WTC11 (cell line): ENCODE measurements around the gene PTCH1.

Source experiments
- FOXP1 ChIP-seq: sonication (generic); formaldehyde crosslinking; IDR thresholded peaks from 2 replicates; pipeline ENCODE4 v1.8.0; 2022; ENCODE audit warnings: missing genetic modification reagents, mild to moderate bottlenecking, moderate library complexity, borderline replicate concordance
- JUN ChIP-seq: sonication (generic); formaldehyde crosslinking; IDR thresholded peaks from 2 replicates; pipeline ENCODE4 v1.8.0; 2023; ENCODE audit warnings: mild to moderate bottlenecking, missing genetic modification reagents
- NR1H2 ChIP-seq: sonication (generic); formaldehyde crosslinking; IDR thresholded peaks from 2 replicates; pipeline ENCODE4 v1.9.0; 2021; ENCODE audit warnings: mild to moderate bottlenecking, moderate library complexity, missing genetic modification reagents
- RELA ChIP-seq: sonication (generic); formaldehyde crosslinking; IDR thresholded peaks from 2 replicates; pipeline ENCODE4 v1.8.1; 2022; ENCODE audit warnings: missing genetic modification reagents, mild to moderate bottlenecking, borderline replicate concordance
- ZBTB21 ChIP-seq: sonication (generic); formaldehyde crosslinking; IDR thresholded peaks from 2 replicates; pipeline ENCODE4 v1.8.1; 2023; ENCODE audit warnings: mild to moderate bottlenecking, missing genetic modification reagents, borderline replicate concordance
- TF ChIP-seq, protein P1 (sequence below): sonication (generic); formaldehyde crosslinking; IDR thresholded peaks from 2 replicates; pipeline ENCODE4 v1.8.0; 2022; ENCODE audit warnings: mild to moderate bottlenecking, missing genetic modification reagents
- TF ChIP-seq, protein P2 (sequence below): fragments of 200-600 bp; IDR thresholded peaks from 2 replicates; pipeline ENCODE4 v1.8.0; 2022; ENCODE audit warnings: antibody characterized with exemption
- TF ChIP-seq, protein P3 (sequence below): sonication (generic); formaldehyde crosslinking; IDR thresholded peaks from 2 replicates; pipeline ENCODE4 v1.8.1; 2022; ENCODE audit warnings: mild to moderate bottlenecking, missing genetic modification reagents, moderate library complexity, borderline replicate concordance
- TF ChIP-seq, protein P4 (sequence below): fragments of 250-450 bp; sonication (Bioruptor Pico); IDR thresholded peaks from 2 replicates; pipeline ENCODE4 v2.1.2; 2022; ENCODE audit warnings: mild to moderate bottlenecking, moderate library complexity
- TF ChIP-seq, protein P5 (sequence below): sonication (generic); formaldehyde crosslinking; IDR thresholded peaks from 2 replicates; pipeline ENCODE4 v1.8.1; 2023; ENCODE audit warnings: mild to moderate bottlenecking, missing genetic modification reagents
- TF ChIP-seq, protein P6 (sequence below): fragments of 250-450 bp; sonication (Bioruptor Pico); IDR thresholded peaks from 2 replicates; pipeline ENCODE4 v1.9.0; 2021; ENCODE audit warnings: moderate library complexity, mild to moderate bottlenecking, inconsistent platforms, borderline replicate concordance

DNA sequence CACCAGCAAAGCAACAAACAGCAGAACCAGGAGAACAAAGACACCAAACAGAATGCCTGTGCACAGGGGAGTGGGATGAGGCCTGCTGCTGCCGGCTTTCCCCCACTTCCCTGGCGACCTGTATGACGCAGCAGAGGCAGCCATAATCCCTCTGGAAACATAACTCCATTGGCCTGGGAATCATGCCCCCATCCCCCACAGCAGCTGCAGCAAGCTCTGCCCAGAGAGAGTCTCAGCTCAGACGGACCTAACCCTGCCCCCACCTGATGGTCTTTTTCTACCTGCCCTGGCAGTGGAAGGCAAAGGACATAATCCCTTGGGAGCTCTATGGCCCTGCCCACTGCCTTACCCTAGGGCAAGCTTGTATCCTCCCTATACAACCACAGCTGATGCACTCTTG lies 117.5 kb downstream of the PTCH1 start:
- TF ChIP-seq, protein P1, sequence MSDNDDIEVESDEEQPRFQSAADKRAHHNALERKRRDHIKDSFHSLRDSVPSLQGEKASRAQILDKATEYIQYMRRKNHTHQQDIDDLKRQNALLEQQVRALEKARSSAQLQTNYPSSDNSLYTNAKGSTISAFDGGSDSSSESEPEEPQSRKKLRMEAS: no peak
- TF ChIP-seq, protein P2, sequence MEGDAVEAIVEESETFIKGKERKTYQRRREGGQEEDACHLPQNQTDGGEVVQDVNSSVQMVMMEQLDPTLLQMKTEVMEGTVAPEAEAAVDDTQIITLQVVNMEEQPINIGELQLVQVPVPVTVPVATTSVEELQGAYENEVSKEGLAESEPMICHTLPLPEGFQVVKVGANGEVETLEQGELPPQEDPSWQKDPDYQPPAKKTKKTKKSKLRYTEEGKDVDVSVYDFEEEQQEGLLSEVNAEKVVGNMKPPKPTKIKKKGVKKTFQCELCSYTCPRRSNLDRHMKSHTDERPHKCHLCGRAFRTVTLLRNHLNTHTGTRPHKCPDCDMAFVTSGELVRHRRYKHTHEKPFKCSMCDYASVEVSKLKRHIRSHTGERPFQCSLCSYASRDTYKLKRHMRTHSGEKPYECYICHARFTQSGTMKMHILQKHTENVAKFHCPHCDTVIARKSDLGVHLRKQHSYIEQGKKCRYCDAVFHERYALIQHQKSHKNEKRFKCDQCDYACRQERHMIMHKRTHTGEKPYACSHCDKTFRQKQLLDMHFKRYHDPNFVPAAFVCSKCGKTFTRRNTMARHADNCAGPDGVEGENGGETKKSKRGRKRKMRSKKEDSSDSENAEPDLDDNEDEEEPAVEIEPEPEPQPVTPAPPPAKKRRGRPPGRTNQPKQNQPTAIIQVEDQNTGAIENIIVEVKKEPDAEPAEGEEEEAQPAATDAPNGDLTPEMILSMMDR: no peak
- TF ChIP-seq JUN (CRISPR knock-in tag): no peak
- TF ChIP-seq FOXP1 (CRISPR knock-in tag): no peak
- TF ChIP-seq, protein P3, sequence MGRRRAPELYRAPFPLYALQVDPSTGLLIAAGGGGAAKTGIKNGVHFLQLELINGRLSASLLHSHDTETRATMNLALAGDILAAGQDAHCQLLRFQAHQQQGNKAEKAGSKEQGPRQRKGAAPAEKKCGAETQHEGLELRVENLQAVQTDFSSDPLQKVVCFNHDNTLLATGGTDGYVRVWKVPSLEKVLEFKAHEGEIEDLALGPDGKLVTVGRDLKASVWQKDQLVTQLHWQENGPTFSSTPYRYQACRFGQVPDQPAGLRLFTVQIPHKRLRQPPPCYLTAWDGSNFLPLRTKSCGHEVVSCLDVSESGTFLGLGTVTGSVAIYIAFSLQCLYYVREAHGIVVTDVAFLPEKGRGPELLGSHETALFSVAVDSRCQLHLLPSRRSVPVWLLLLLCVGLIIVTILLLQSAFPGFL (CRISPR knock-in tag): no peak
- TF ChIP-seq, protein P4, sequence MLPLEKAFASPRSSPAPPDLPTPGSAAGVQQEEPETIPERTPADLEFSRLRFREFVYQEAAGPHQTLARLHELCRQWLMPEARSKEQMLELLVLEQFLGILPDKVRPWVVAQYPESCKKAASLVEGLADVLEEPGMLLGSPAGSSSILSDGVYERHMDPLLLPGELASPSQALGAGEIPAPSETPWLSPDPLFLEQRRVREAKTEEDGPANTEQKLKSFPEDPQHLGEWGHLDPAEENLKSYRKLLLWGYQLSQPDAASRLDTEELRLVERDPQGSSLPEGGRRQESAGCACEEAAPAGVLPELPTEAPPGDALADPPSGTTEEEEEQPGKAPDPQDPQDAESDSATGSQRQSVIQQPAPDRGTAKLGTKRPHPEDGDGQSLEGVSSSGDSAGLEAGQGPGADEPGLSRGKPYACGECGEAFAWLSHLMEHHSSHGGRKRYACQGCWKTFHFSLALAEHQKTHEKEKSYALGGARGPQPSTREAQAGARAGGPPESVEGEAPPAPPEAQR (CRISPR knock-in tag): no peak
- TF ChIP-seq ZBTB21 (CRISPR knock-in tag): no peak
- TF ChIP-seq, protein P5, sequence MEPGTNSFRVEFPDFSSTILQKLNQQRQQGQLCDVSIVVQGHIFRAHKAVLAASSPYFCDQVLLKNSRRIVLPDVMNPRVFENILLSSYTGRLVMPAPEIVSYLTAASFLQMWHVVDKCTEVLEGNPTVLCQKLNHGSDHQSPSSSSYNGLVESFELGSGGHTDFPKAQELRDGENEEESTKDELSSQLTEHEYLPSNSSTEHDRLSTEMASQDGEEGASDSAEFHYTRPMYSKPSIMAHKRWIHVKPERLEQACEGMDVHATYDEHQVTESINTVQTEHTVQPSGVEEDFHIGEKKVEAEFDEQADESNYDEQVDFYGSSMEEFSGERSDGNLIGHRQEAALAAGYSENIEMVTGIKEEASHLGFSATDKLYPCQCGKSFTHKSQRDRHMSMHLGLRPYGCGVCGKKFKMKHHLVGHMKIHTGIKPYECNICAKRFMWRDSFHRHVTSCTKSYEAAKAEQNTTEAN: no peak
- no peak for TF ChIP-seq RELA (CRISPR knock-in tag)
- TF ChIP-seq, protein P6, sequence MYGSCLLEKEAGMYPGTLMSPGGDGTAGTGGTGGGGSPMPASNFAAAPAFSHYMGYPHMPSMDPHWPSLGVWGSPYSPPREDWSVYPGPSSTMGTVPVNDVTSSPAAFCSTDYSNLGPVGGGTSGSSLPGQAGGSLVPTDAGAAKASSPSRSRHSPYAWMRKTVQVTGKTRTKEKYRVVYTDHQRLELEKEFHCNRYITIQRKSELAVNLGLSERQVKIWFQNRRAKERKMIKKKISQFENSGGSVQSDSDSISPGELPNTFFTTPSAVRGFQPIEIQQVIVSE: no peak
- no peak for TF ChIP-seq NR1H2 (CRISPR knock-in tag)
